GM12878 (cell line): ENCODE measurements around the gene TAX1BP1. TPM values are rescaled to one million over a fixed set of nuclear protein-coding genes. Genes with fewer than 3 reads are reported as not detected.

Experiments
- ATAC-seq: fragments of 200-7000 bp; cut with Tn5 transposase; 3 replicates; pipeline ENCODE4 v1.9.1; 2020; ENCODE audit warnings: mild to moderate bottlenecking, moderate library complexity
- BruUV-seq: library from RNA; stranded (reverse); fragments of 400-500 nt; replicated peaks from 2 replicates; lab custom pipeline; 2021; lab: Mats Ljungman, UMichigan
- CTCF ChIA-PET: fragments of 300-600 bp; sonication (Branson Sonifier 250); formaldehyde crosslinking; extraction: SDS; loops from one replicate; lab custom pipeline; 2021; ENCODE audit warnings: inconsistent platforms; lab: Yijun Ruan, JAX
- POLR2A ChIA-PET: fragments of 350-600 bp; formaldehyde crosslinking; extraction: SDS; loops from one replicate; lab custom pipeline; 2021; ENCODE audit warnings: inconsistent platforms; lab: Charles Lee
- RAD21 ChIA-PET: fragments of 300-600 bp; sonication (Branson Sonifier 250); formaldehyde crosslinking; loops from one replicate; lab custom pipeline; 2023; ENCODE audit warnings: antibody characterized with exemption; ENCODE audit not compliant: unreplicated experiment; lab: Charles Lee
- SMC1A ChIA-PET: fragments of 300-600 bp; sonication (Branson Sonifier 250); formaldehyde crosslinking; loops from one replicate; lab custom pipeline; 2023; ENCODE audit not compliant: unreplicated experiment, uncharacterized antibody; lab: Charles Lee
- DNase-seq: peaks from one replicate; pipeline ENCODE4 v3.0.0-alpha.2; 2011; ENCODE audit warnings: low read depth, low spot score
- FAIRE-seq: peaks from 3 replicates; lab custom pipeline; 2011; peaks lifted over from hg19 to GRCh38; lab: Jason Lieb, UNC
- H2AFZ ChIP-seq: 2 replicates; pipeline ENCODE4 v1.6.0; 2011; ENCODE audit warnings: low read depth, low read length, control low read depth; ENCODE audit not compliant: control insufficient read depth
- H3K27ac ChIP-seq: 2 replicates; pipeline ENCODE4 v1.5.1; 2011; ENCODE audit warnings: control low read depth; ENCODE audit not compliant: control insufficient read depth, insufficient read depth
- H3K27me3 ChIP-seq, 2 experiments: replicated peaks in 1 of 2; 2 replicates each; pipeline versions ENCODE4 v1.6.0 to v1.6.1; 2011; ENCODE audit warnings: low read length in 1 of 2; ENCODE audit not compliant: control insufficient read depth in 2 of 2, insufficient read depth in 2 of 2
- H3K36me3 ChIP-seq, 2 experiments: 2 replicates each; pipeline ENCODE4 v1.5.1; 2011; ENCODE audit warnings: low read length in 1 of 2; ENCODE audit not compliant: control insufficient read depth in 2 of 2, insufficient read depth in 2 of 2
- H3K4me1 ChIP-seq: 2 replicates; pipeline ENCODE4 v1.6.1; 2011; ENCODE audit warnings: mild to moderate bottlenecking, low read length, moderate library complexity, mixed read lengths; ENCODE audit not compliant: control insufficient read depth, insufficient read depth
- H3K4me2 ChIP-seq: 2 replicates; pipeline ENCODE4 v1.6.0; 2011; ENCODE audit warnings: control low read depth; ENCODE audit not compliant: control insufficient read depth, insufficient read depth
- H3K4me3 ChIP-seq: fragments of 200-600 bp; sonication (generic); 2 replicates; pipeline ENCODE4 v1.5.1; 2016
- H3K79me2 ChIP-seq: 2 replicates; pipeline ENCODE4 v1.6.0; 2011; ENCODE audit warnings: low read length; ENCODE audit not compliant: control insufficient read depth, insufficient read depth
- H3K9ac ChIP-seq: 2 replicates; pipeline ENCODE4 v1.8.0; 2011; ENCODE audit warnings: low read length, control low read depth, mixed read lengths; ENCODE audit not compliant: control insufficient read depth, insufficient read depth
- H3K9me3 ChIP-seq: replicated peaks from 3 replicates; pipeline ENCODE4 v1.5.1; 2011; ENCODE audit warnings: mild to moderate bottlenecking, low read length; ENCODE audit not compliant: control insufficient read depth, insufficient read depth
- H4K20me1 ChIP-seq: 2 replicates; pipeline ENCODE4 v1.6.0; 2011; ENCODE audit not compliant: control insufficient read depth, insufficient read depth
- CHD2 ChIP-seq: IDR thresholded peaks from 2 replicates; pipeline ENCODE4 v1.6.1; 2011; ENCODE audit warnings: low read depth, low read length, improper control_type of control experiment, borderline replicate concordance
- HDAC2 ChIP-seq: fragments of 200-600 bp; sonication (generic); IDR thresholded peaks from 2 replicates; pipeline ENCODE4 v1.6.1; 2017
- MAX ChIP-seq: IDR thresholded peaks from 2 replicates; pipeline ENCODE4 v1.6.1; 2012; ENCODE audit warnings: low read depth, low read length, improper control_type of control experiment
- MEF2A ChIP-seq: IDR thresholded peaks from 2 replicates; pipeline ENCODE4 v1.6.1; 2011; ENCODE audit warnings: low read depth, mild to moderate bottlenecking, low read length, moderate library complexity; ENCODE audit not compliant: insufficient read depth
- MTA3 ChIP-seq: IDR thresholded peaks from 2 replicates; pipeline ENCODE4 v1.6.1; 2012; ENCODE audit warnings: low read length, inconsistent platforms, borderline replicate concordance
- NFIC ChIP-seq: IDR thresholded peaks from 2 replicates; pipeline ENCODE4 v1.6.1; 2012; ENCODE audit warnings: low read depth, mild to moderate bottlenecking, inconsistent platforms, low read length, moderate library complexity
- POLR2A ChIP-seq: IDR thresholded peaks from 2 replicates; pipeline ENCODE4 v1.6.1; 2011; ENCODE audit warnings: low read depth, mild to moderate bottlenecking, low read length
- POLR2AphosphoS2 ChIP-seq: IDR thresholded peaks from 2 replicates; pipeline ENCODE4 v1.6.1; 2011; ENCODE audit warnings: low read depth, mild to moderate bottlenecking, low read length, improper control_type of control experiment, moderate library complexity
- TCF7 ChIP-seq: IDR thresholded peaks from 2 replicates; pipeline ENCODE4 v1.6.1; 2014; ENCODE audit warnings: antibody characterized with exemption, borderline replicate concordance
- WGBS: methylation state at CpG from one replicate; pipeline ENCODE4 v1.1.6; 2016; ENCODE audit warnings: low lambda C conversion rate; ENCODE audit not compliant: insufficient replicate concordance, insufficient coverage; ENCODE audit errors: missing lambda C conversion rate; 5-methylcytosine and 5-hydroxymethylcytosine counted together
- in situ Hi-C: fragments of 300-500 bp; cut with MboI; formaldehyde crosslinking; loops from 9 replicates; pipeline ENCODE4 v1.14.3; 2018; ENCODE audit warnings: mixed read lengths
- intact Hi-C: fragments of 100-400 bp; cut with micrococcal nuclease; formaldehyde crosslinking; loops from one replicate; pipeline ENCODE4 v1.14.2; 2022; ENCODE audit not compliant: unreplicated experiment
- polyA plus RNA-seq, 11 experiments: library from polyadenylated mRNA; depleted of rRNA in 4 of 11; unstranded in 6 of 11; stranded (reverse) in 5 of 11; fragments of >200 nt; fragmentation: Nextera tagmentation in 4 of 11; fragmentation: Illumina TruSeq in 1 of 11; extraction: Ambion mirVana in 4 of 11; extraction: Trizol in 1 of 11; gene quantifications; 1 replicate in 1 of 11; 2 replicates in 10 of 11; pipeline versions ENCODE4 v1.2.1 to v1.2.3, GENCODE V29; 2011 to 2016; ENCODE audit warnings: inconsistent platforms in 2 of 11, missing spikeins in 2 of 11, low read depth in 1 of 11
- total RNA-seq, 4 experiments: library from RNA; depleted of rRNA in 3 of 4; stranded (reverse); fragments of >200 nt in 3 of 4; fragmentation: Illumina TruSeq in 1 of 4; extraction: Trizol in 1 of 4; gene quantifications; 2 replicates each; pipeline versions ENCODE4 v1.2.1 to v1.2.3, GENCODE V29; 2013 to 2021

Gene TAX1BP1
- total and polyA plus RNA-seq, 10 of the 15 experiments (the other 5 are each of a cell fraction or from before 2014, with no cell fraction given): 30.8 to 105 (median 52.0) TPM

- Histone ChIP-seq H3K79me2 (no peaks in the 10 kb centered on the region), H3K27me3 (no peaks in the 10 kb centered on the region), H2AFZ (no peak overlapping the region), H4K20me1 (no peaks in the 10 kb centered on the region), H3K27ac (no peak overlapping the region), H3K9me3 (no peaks in the 10 kb centered on the region), H3K36me3 (no peaks in the 10 kb centered on the region), H3K9ac (no peak overlapping the region), H3K4me2 (no peak overlapping the region), H3K4me3 (no peak overlapping the region), H3K4me1 (no peaks in the 10 kb centered on the region)
- ATAC-seq (peak; percentile 46), FAIRE-seq (no peak), DNase-seq (no peak)
- POLR2A ChIA-PET: no interaction called here
- SMC1A ChIA-PET: interaction anchor here (0.8 kb wide), 1 partner anchor 81 kb away, joined by 3 read pairs; no protein-coding TSS in a partner anchor
- in situ Hi-C loops (no loop called here), intact Hi-C loops (loop anchor here (5.0 kb wide), 1 partner anchor 82 kb away; no protein-coding TSS in a partner anchor)
- no TSS peak for BruUV-seq
- WGBS: 58% methylated on average over 8 of the region's 8 CpGs
- RAD21 ChIA-PET: no interaction called here
- TF ChIP-seq POLR2A: no peak
- no peak for TF ChIP-seq TCF7
- TF ChIP-seq MAX: no peak
- TF ChIP-seq MTA3: no peak
- TF ChIP-seq NFIC: no peak
- TF ChIP-seq HDAC2: no peak
- TF ChIP-seq CHD2: no peak
- no peak for TF ChIP-seq MEF2A
- TF ChIP-seq POLR2AphosphoS2: no peak
- CTCF ChIA-PET: interaction anchor here (1.5 kb wide), 1 partner anchor 80 kb away, joined by 6 read pairs; no protein-coding TSS in a partner anchor
Observed at GRCh38 chr7:27840313-27840712, 100.4 kb downstream of the TAX1BP1 start.
